Neural progenitor cell (in vitro differentiated cells): ENCODE measurements around the gene PCDHGB6.

Experiments
- EZH2 ChIP-seq: fragments of 200-600 bp; sonication (generic); IDR thresholded peaks from 2 replicates; pipeline ENCODE4 v1.6.1; 2017; ENCODE audit warnings: antibody characterized with exemption, mild to moderate bottlenecking, moderate library complexity
- EZH2phosphoT487 ChIP-seq: fragments of 200-600 bp; sonication (generic); IDR thresholded peaks from 2 replicates; pipeline ENCODE4 v1.6.1; 2017; ENCODE audit warnings: antibody characterized with exemption
- TF ChIP-seq, protein P1 (sequence below): fragments of 200-600 bp; sonication (generic); IDR thresholded peaks from 2 replicates; pipeline ENCODE4 v1.5.1; 2017; ENCODE audit warnings: antibody characterized with exemption, mild to moderate bottlenecking

- TF ChIP-seq, protein P1, sequence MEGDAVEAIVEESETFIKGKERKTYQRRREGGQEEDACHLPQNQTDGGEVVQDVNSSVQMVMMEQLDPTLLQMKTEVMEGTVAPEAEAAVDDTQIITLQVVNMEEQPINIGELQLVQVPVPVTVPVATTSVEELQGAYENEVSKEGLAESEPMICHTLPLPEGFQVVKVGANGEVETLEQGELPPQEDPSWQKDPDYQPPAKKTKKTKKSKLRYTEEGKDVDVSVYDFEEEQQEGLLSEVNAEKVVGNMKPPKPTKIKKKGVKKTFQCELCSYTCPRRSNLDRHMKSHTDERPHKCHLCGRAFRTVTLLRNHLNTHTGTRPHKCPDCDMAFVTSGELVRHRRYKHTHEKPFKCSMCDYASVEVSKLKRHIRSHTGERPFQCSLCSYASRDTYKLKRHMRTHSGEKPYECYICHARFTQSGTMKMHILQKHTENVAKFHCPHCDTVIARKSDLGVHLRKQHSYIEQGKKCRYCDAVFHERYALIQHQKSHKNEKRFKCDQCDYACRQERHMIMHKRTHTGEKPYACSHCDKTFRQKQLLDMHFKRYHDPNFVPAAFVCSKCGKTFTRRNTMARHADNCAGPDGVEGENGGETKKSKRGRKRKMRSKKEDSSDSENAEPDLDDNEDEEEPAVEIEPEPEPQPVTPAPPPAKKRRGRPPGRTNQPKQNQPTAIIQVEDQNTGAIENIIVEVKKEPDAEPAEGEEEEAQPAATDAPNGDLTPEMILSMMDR: no peak
- TF ChIP-seq EZH2 (no peak), EZH2phosphoT487 (no peak)
Observed at GRCh38 chr5:141383345-141383744, 24.5 kb upstream of the PCDHGB6 start.
